Neural crest cell (in vitro differentiated cells): ENCODE results near the gene DGCR8. TPM values are rescaled to one million over a fixed set of nuclear protein-coding genes. Genes with fewer than 3 reads are reported as not detected.
"Not testable (repeated sequence)": the region's sequence is repeated elsewhere in the genome, so short reads cannot be mapped to it uniquely, and the experiment has no call there.

Experiments used
- DNase-seq: peaks from one replicate; pipeline ENCODE4 v3.0.0; 2021; ENCODE audit warnings: low read depth, mixed read lengths, low spot score
- H3K27ac Mint-ChIP-seq: one replicate; pipeline ENCODE4 v1.8.0; 2021; ENCODE audit warnings: mild to moderate bottlenecking, mixed read lengths; ENCODE audit not compliant: unreplicated experiment
- H3K27me3 Mint-ChIP-seq: 2 replicates; pipeline ENCODE4 v1.8.0; 2021; ENCODE audit warnings: low read depth, mild to moderate bottlenecking, mixed read lengths
- H3K36me3 Mint-ChIP-seq: 2 replicates; pipeline ENCODE4 v1.8.0; 2021; ENCODE audit warnings: low read depth, mild to moderate bottlenecking, mixed read lengths
- H3K4me1 Mint-ChIP-seq: 2 replicates; pipeline ENCODE4 v1.8.0; 2021; ENCODE audit warnings: mixed read lengths
- H3K4me3 Mint-ChIP-seq: one replicate; pipeline ENCODE4 v1.8.0; 2021; ENCODE audit warnings: mild to moderate bottlenecking, mixed read lengths
- H3K9me3 Mint-ChIP-seq: 2 replicates; pipeline ENCODE4 v1.8.0; 2021; ENCODE audit warnings: mixed read lengths
- CTCF ChIP-seq: fragments of 200-600 bp; sonication (generic); conservative IDR thresholded peaks from 2 replicates; pipeline ENCODE4 v1.5.0; 2021; ENCODE audit warnings: antibody characterized with exemption, mild to moderate bottlenecking
- microRNA-seq: library from miRNA; unstranded; fragments of <30 nt; microRNA quantifications from one replicate; pipeline ENCODE4, GENCODE V29; 2020
- total RNA-seq: library from RNA; stranded (reverse); gene quantifications from 2 replicates; pipeline ENCODE4 v1.2.1, GENCODE V29; 2021

The DGCR8 gene
- total RNA-seq, 1 donor from 2014 or later: 86.5 TPM

GRCh38 chr22:20157430-20158183, 77.6 kb downstream of the DGCR8 start:
- Mint-ChIP-seq H3K36me3 (no peaks in the 10 kb centered on the region), H3K4me3 (no peak overlapping the region), H3K9me3 (no peaks in the 10 kb centered on the region), H3K27ac (no peak overlapping the region), H3K4me1 (peaks cover 22% of the 10 kb centered on the region), H3K27me3 (no peaks in the 10 kb centered on the region)
- no peak for TF ChIP-seq CTCF
- no peak for DNase-seq

GRCh38 chr22:20158391-20159036, 78.5 kb downstream of the DGCR8 start:
- TF ChIP-seq CTCF: no peak
- Mint-ChIP-seq H3K27ac (no peak overlapping the region), H3K9me3 (no peaks in the 10 kb centered on the region), H3K4me3 (no peak overlapping the region), H3K27me3 (no peaks in the 10 kb centered on the region), H3K36me3 (no peaks in the 10 kb centered on the region), H3K4me1 (peaks cover 20% of the 10 kb centered on the region)
- no peak for DNase-seq

GRCh38 chr22:20159076-20159475, 79.0 kb downstream of the DGCR8 start:
- peak overlapping the region; percentile 56 for H3K4me3 Mint-ChIP-seq

GRCh38 chr22:20159531-20159930, 79.5 kb downstream of the DGCR8 start:
- not testable (repeated sequence) for H3K27ac Mint-ChIP-seq, DNase-seq, H3K27me3 Mint-ChIP-seq, H3K9me3 Mint-ChIP-seq, H3K36me3 Mint-ChIP-seq
- peak overlapping the region; percentile 56 for H3K4me3 Mint-ChIP-seq
- peaks cover 12% of the 10 kb centered on the region for H3K4me1 Mint-ChIP-seq

More at GRCh38 chr22:20159076-20159475, 79.0 kb downstream of the DGCR8 start:
- Mint-ChIP-seq H3K9me3 (no peaks in the 10 kb centered on the region), H3K36me3 (no peaks in the 10 kb centered on the region), H3K27me3 (no peaks in the 10 kb centered on the region), H3K4me1 (peaks cover 15% of the 10 kb centered on the region), H3K27ac (no peak overlapping the region)
- no peak for DNase-seq
- no peak for TF ChIP-seq CTCF

DNA sequence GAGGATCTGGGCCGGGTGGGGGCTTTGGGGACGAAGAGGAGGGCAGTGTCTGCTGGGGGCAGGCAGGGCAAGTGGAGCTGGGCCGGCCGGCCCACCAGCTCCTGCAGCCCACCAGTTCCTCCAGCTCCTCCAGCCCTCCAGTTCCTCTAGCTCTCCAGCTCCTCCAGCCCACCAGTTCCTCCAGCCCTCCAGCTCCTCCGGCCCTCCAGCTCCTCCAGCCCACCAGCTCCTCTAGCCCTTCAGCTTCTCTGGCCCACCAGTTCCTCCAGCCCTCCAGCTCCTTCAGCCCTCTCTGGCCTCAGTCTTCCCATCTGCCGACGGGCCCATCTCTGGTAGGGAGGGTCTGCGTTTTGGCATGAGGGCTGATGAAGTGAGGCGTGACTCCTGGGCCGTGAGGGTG, 80.0 kb downstream of the DGCR8 start:
- Mint-ChIP-seq H3K4me3 (no peak overlapping the region), H3K4me1 (peaks cover 10% of the 10 kb centered on the region), H3K27ac (no peak overlapping the region), H3K9me3 (peaks cover 3% of the 10 kb centered on the region), H3K27me3 (no peaks in the 10 kb centered on the region), H3K36me3 (no peaks in the 10 kb centered on the region)
- TF ChIP-seq CTCF: no peak
- DNase-seq: no peak

Small RNA genes lying within 50 kb of the gene (microRNA-seq; reads per million reads assigned to microRNA genes)
- gene MIR185 (2,204 reads per million, percentile 86 among the genes with 10 or more reads in this experiment), gene MIR6816 (not detected)

Other genes starting within 250 kb of the DGCR8 start
- 12.1 and 13.8 TPM in 2 replicates for gene GNB1L, start 225.4 kb upstream of the DGCR8 start, total RNA-seq
- gene RTL10, start 225.4 kb upstream of the DGCR8 start, total RNA-seq: 26.7 and 28.1 TPM in 2 replicates
- gene COMT, start 138.5 kb upstream of the DGCR8 start, total RNA-seq: 70.9 and 86.4 TPM in 2 replicates
- 21.7 and 22.2 TPM in 2 replicates for gene TXNRD2, start 138.4 kb upstream of the DGCR8 start, total RNA-seq
- gene ARVCF, start 63.4 kb upstream of the DGCR8 start, total RNA-seq: 93.5 and 105 TPM in 2 replicates
- gene TANGO2, start 59.1 kb upstream of the DGCR8 start, total RNA-seq: 12.8 and 13.4 TPM in 2 replicates
- 469 and 489 TPM in 2 replicates for gene RANBP1, start 35.9 kb downstream of the DGCR8 start, total RNA-seq
- 75.1 and 77.7 TPM in 2 replicates for gene TRMT2A, start 37.0 kb downstream of the DGCR8 start, total RNA-seq
- gene ZDHHC8, start 51.6 kb downstream of the DGCR8 start, total RNA-seq: 82.1 and 98.9 TPM in 2 replicates
- 8.2 and 8.6 TPM in 2 replicates for gene CCDC188, start 70.8 kb downstream of the DGCR8 start, total RNA-seq
- 17.9 and 19.0 TPM in 2 replicates for gene RTN4R, start 188.1 kb downstream of the DGCR8 start, total RNA-seq
- gene DGCR6L, start 239.8 kb downstream of the DGCR8 start, total RNA-seq: 52.1 and 58.7 TPM in 2 replicates